ENCODE results near the gene CC2D1A. TPM values are rescaled to one million over a fixed set of nuclear protein-coding genes. Genes with fewer than 3 reads are reported as not detected.

Gene CC2D1A
- polyA plus RNA-seq, 2 donors, result 34.0 to 58.9 TPM

- Histone ChIP-seq H3K4me3 (ENCODE audit: low read depth in 1 of 2, low read length in 2 of 2) (no peak overlapping the region), H3K27ac (ENCODE audit: low read depth in 2 of 2, low read length in 1 of 2) (no peak overlapping the region), H3K27me3 (ENCODE audit: control insufficient read depth in 1 of 2, insufficient read depth in 2 of 2, low read length in 2 of 2) (no peaks in the 10 kb centered on the region), H3K36me3 (ENCODE audit: control insufficient read depth in 2 of 2, insufficient read depth in 2 of 2, low read length in 1 of 2) (peaks cover 0 to 18% of the 10 kb centered on the region in 2 donors), H3K4me1 (ENCODE audit: control insufficient read depth in 2 of 2, insufficient read depth in 2 of 2, low read length in 1 of 2) (peaks cover 0 to 6% of the 10 kb centered on the region in 2 donors), H3K9me3 (ENCODE audit: control insufficient read depth in 2 of 2, insufficient read depth in 1 of 2, low read depth in 1 of 2, low read length in 1 of 2) (no peaks in the 10 kb centered on the region)
- 69 to 75% methylated on average over 12 of the region's 12 CpGs for WGBS, 2 donors
Measured at GRCh38 chr19:13979686-13980085, 73.7 kb downstream of the CC2D1A start.

GRCh38 chr19:13980340-13980739 lies 74.3 kb downstream of the CC2D1A start:
- no peaks in the 10 kb centered on the region for H3K9me3 ChIP-seq (ENCODE audit: control insufficient read depth in 2 of 2, insufficient read depth in 1 of 2, low read depth in 1 of 2, low read length in 1 of 2)
- peaks cover 0 to 16% of the 10 kb centered on the region in 2 donors for H3K36me3 ChIP-seq (ENCODE audit: control insufficient read depth in 2 of 2, insufficient read depth in 2 of 2, low read length in 1 of 2)
- 94 to 95% methylated on average over 15 of the region's 15 CpGs for WGBS, 2 donors

More at GRCh38 chr19:13980340-13980739, 74.3 kb downstream of the CC2D1A start:
- Histone ChIP-seq H3K27ac (ENCODE audit: low read depth in 2 of 2, low read length in 1 of 2) (no peak overlapping the region), H3K27me3 (ENCODE audit: control insufficient read depth in 1 of 2, insufficient read depth in 2 of 2, low read length in 2 of 2) (no peaks in the 10 kb centered on the region), H3K4me3 (ENCODE audit: low read depth in 1 of 2, low read length in 2 of 2) (no peak overlapping the region), H3K4me1 (ENCODE audit: control insufficient read depth in 2 of 2, insufficient read depth in 2 of 2, low read length in 1 of 2) (peaks cover 0 to 6% of the 10 kb centered on the region in 2 donors)

Other genes with a start within 250 kb of the CC2D1A start
- 10 to 100 TPM; 17.7 to 28.9 TPM for gene MRI1, start 141.7 kb upstream of the CC2D1A start, polyA plus RNA-seq
- 100 to 1,000 TPM; 135 to 174 TPM for gene C19orf53, start 131.7 kb upstream of the CC2D1A start, polyA plus RNA-seq
- 10 to 100 TPM; 10.1 to 17.0 TPM for gene ZSWIM4, start 110.8 kb upstream of the CC2D1A start, polyA plus RNA-seq
- gene NANOS3, start 29.1 kb upstream of the CC2D1A start, polyA plus RNA-seq, result not detected
- gene BRME1, start 84 bp upstream of the CC2D1A start, polyA plus RNA-seq, result 10 to 100 TPM in 1 of 2 donors, 1 to 10 TPM in 1; 7.5 to 13.0 TPM
- 1 to 10 TPM; 3.9 to 5.3 TPM for gene PODNL1, start 32.2 kb downstream of the CC2D1A start, polyA plus RNA-seq
- 10 to 100 TPM; 31.6 to 50.5 TPM for gene DCAF15, start 46.3 kb downstream of the CC2D1A start, polyA plus RNA-seq
- gene RFX1, start 100.1 kb downstream of the CC2D1A start, polyA plus RNA-seq, result 1 to 10 TPM; 3.8 to 6.6 TPM
- gene RLN3, start 121.9 kb downstream of the CC2D1A start, polyA plus RNA-seq, result not detected
- 1 to 10 TPM; 1.3 to 2.3 TPM for gene IL27RA, start 125.6 kb downstream of the CC2D1A start, polyA plus RNA-seq
- under 1 TPM; 0.08 to 0.45 TPM for gene PALM3, start 155.9 kb downstream of the CC2D1A start, polyA plus RNA-seq
- gene MISP3, start 166.6 kb downstream of the CC2D1A start, polyA plus RNA-seq, result 1 to 10 TPM; 3.1 to 7.1 TPM
- not detected for gene C19orf67, start 179.6 kb downstream of the CC2D1A start, polyA plus RNA-seq
- gene SAMD1, start 184.6 kb downstream of the CC2D1A start, polyA plus RNA-seq, result 10 to 100 TPM; 27.6 to 28.4 TPM
- gene PRKACA, start 211.6 kb downstream of the CC2D1A start, polyA plus RNA-seq, result 10 to 100 TPM; 31.2 to 32.2 TPM
- gene ASF1B, start 230.4 kb downstream of the CC2D1A start, polyA plus RNA-seq, result 10 to 100 TPM in 1 of 2 donors, 1 to 10 TPM in 1; 9.1 to 14.6 TPM

Data from esophagus (tissue), 2 donors.